ENCODE data around the gene CA10. TPM values are rescaled to one million over a fixed set of nuclear protein-coding genes. Genes with fewer than 3 reads are reported as not detected.

CA10 gene
- total and polyA plus RNA-seq, 2 donors (not counting 1 experiment from before 2014, with no cell fraction given) = not detected

- H3K4me1 ChIP-seq (ENCODE audit: control insufficient read depth in 2 of 2, insufficient read depth in 2 of 2, low read length in 2 of 2) = no peaks in the 10 kb centered on the region
- H3K27ac Mint-ChIP-seq = no peak overlapping the region
- no peak overlapping the region for H3K27ac ChIP-seq (ENCODE audit: low read length in 2 of 2)
- no peak overlapping the region for H3K9ac ChIP-seq (ENCODE audit: low read length)
- no peaks in the 10 kb centered on the region for H3K27me3 ChIP-seq (replicated peaks in 1 of 4; ENCODE audit: control extremely low read depth in 1 of 4, control insufficient read depth in 3 of 4, insufficient read depth in 4 of 4, low read length in 3 of 4)
- no peaks in the 10 kb centered on the region for H3K27me3 Mint-ChIP-seq
- no peak overlapping the region for H3K4me2 ChIP-seq (replicated peaks; ENCODE audit: low read depth, low read length, poor library complexity, severe bottlenecking)
- no peaks in the 10 kb centered on the region for H3K9me3 ChIP-seq (ENCODE audit: control extremely low read depth in 1 of 3, control insufficient read depth in 2 of 3, insufficient read depth in 1 of 3, low read length in 2 of 3)
- no peaks in the 10 kb centered on the region for H3K9me3 Mint-ChIP-seq (ENCODE audit: insufficient read depth)
- TF ChIP-seq EZH2 (IDR thresholded peaks at IDR 0.05; ENCODE audit: borderline replicate concordance, insufficient read depth, low read depth, low read length, poor library complexity, severe bottlenecking) = no peak
- TF ChIP-seq, protein P1, sequence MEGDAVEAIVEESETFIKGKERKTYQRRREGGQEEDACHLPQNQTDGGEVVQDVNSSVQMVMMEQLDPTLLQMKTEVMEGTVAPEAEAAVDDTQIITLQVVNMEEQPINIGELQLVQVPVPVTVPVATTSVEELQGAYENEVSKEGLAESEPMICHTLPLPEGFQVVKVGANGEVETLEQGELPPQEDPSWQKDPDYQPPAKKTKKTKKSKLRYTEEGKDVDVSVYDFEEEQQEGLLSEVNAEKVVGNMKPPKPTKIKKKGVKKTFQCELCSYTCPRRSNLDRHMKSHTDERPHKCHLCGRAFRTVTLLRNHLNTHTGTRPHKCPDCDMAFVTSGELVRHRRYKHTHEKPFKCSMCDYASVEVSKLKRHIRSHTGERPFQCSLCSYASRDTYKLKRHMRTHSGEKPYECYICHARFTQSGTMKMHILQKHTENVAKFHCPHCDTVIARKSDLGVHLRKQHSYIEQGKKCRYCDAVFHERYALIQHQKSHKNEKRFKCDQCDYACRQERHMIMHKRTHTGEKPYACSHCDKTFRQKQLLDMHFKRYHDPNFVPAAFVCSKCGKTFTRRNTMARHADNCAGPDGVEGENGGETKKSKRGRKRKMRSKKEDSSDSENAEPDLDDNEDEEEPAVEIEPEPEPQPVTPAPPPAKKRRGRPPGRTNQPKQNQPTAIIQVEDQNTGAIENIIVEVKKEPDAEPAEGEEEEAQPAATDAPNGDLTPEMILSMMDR (IDR thresholded peaks at IDR 0.05) = no peak
- no peaks in the 10 kb centered on the region for H3K4me1 Mint-ChIP-seq
- DNase-seq = no peak
- H2AFZ ChIP-seq (ENCODE audit: insufficient read depth, low read depth, low read length, poor library complexity, severe bottlenecking) = no peak overlapping the region
- H3K4me3 Mint-ChIP-seq = no peak overlapping the region
- no peaks in the 10 kb centered on the region for H3K79me2 ChIP-seq (ENCODE audit: control insufficient read depth, insufficient read depth, low read length)
- ATAC-seq (ENCODE audit: low read depth) = no peak
- H3K4me3 ChIP-seq (ENCODE audit: control extremely low read depth in 1 of 5, extremely low read depth in 1 of 5, insufficient read depth in 1 of 5, low read depth in 2 of 5, low read length in 4 of 5) = no peak overlapping the region
- ChIA-PET POLR2A (no interaction called here), CTCF (no interaction called here)
- H4K20me1 ChIP-seq (ENCODE audit: control insufficient read depth, insufficient read depth, low read length, poor library complexity, severe bottlenecking) = no peaks in the 10 kb centered on the region
- intact Hi-C loops (cut with micrococcal nuclease) = no loop called here
- H3K36me3 ChIP-seq (replicated peaks in 1 of 2; ENCODE audit: control extremely low read depth in 1 of 2, control insufficient read depth in 1 of 2, extremely low read depth in 1 of 2, insufficient read depth in 2 of 2, low read length in 1 of 2) = no peaks in the 10 kb centered on the region
- 100% methylated on average over 1 of the region's 3 CpGs for WGBS (ENCODE audit: insufficient coverage)
These were observed 158.9 kb downstream of the CA10 start for GRCh38 chr17:51999654-52000053.

DNA sequence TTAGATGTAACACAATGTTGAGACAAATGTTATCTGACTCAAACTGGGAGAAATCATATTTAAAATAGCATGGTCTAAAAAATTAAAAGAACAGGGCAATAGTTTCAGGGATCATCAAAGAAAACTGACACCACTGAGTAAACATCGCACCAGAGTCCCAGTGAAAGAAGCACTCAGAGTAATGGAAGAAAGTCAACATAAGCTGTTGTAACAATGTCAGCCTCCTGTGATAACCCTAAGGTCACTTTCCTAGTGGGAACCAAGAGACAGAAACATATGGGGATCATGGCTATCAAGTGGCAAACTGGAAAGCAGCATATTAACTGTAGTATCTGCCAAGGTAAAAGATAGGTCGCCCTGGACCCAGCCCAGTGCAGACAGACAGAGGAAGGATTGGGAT lies 160.8 kb downstream of the CA10 start:
- H3K27ac ChIP-seq (ENCODE audit: low read length in 2 of 2) = no peak overlapping the region
- TF ChIP-seq EZH2 (IDR thresholded peaks at IDR 0.05; ENCODE audit: borderline replicate concordance, insufficient read depth, low read depth, low read length, poor library complexity, severe bottlenecking) = no peak
- TF ChIP-seq, protein P1 (IDR thresholded peaks at IDR 0.05) = no peak
- Mint-ChIP-seq H3K27ac (no peak overlapping the region), H3K4me1 (no peaks in the 10 kb centered on the region), H3K9me3 (ENCODE audit: insufficient read depth) (no peaks in the 10 kb centered on the region), H3K4me3 (no peak overlapping the region), H3K27me3 (no peaks in the 10 kb centered on the region)
- no peaks in the 10 kb centered on the region for H3K9me3 ChIP-seq (ENCODE audit: control extremely low read depth in 1 of 3, control insufficient read depth in 2 of 3, insufficient read depth in 1 of 3, low read length in 2 of 3)
- ATAC-seq (ENCODE audit: low read depth) (no peak), DNase-seq (no peak)
- ChIA-PET CTCF (no interaction called here), POLR2A (no interaction called here)
- no peaks in the 10 kb centered on the region for H3K27me3 ChIP-seq (replicated peaks in 1 of 4; ENCODE audit: control extremely low read depth in 1 of 4, control insufficient read depth in 3 of 4, insufficient read depth in 4 of 4, low read length in 3 of 4)
- no peak overlapping the region for H3K4me3 ChIP-seq (ENCODE audit: control extremely low read depth in 1 of 5, extremely low read depth in 1 of 5, insufficient read depth in 1 of 5, low read depth in 2 of 5, low read length in 4 of 5)
- 88% methylated on average over 1 of the region's 2 CpGs for WGBS (ENCODE audit: insufficient coverage)
- no peak overlapping the region for H3K9ac ChIP-seq (ENCODE audit: low read length)
- H3K4me1 ChIP-seq (ENCODE audit: control insufficient read depth in 2 of 2, insufficient read depth in 2 of 2, low read length in 2 of 2) = no peaks in the 10 kb centered on the region
- H2AFZ ChIP-seq (ENCODE audit: insufficient read depth, low read depth, low read length, poor library complexity, severe bottlenecking) = no peak overlapping the region
- H3K4me2 ChIP-seq (replicated peaks; ENCODE audit: low read depth, low read length, poor library complexity, severe bottlenecking) = no peak overlapping the region
- H3K36me3 ChIP-seq (replicated peaks in 1 of 2; ENCODE audit: control extremely low read depth in 1 of 2, control insufficient read depth in 1 of 2, extremely low read depth in 1 of 2, insufficient read depth in 2 of 2, low read length in 1 of 2) = no peaks in the 10 kb centered on the region
- no peaks in the 10 kb centered on the region for H3K79me2 ChIP-seq (ENCODE audit: control insufficient read depth, insufficient read depth, low read length)
- intact Hi-C loops (cut with micrococcal nuclease) = no loop called here
- H4K20me1 ChIP-seq (ENCODE audit: control insufficient read depth, insufficient read depth, low read length, poor library complexity, severe bottlenecking) = no peaks in the 10 kb centered on the region
